NCI-H1436 treated with DMSO at 0.1 percent for 48 hours (cell line): ENCODE data around the gene SCO1.
"Not testable (repeated sequence)": the region's sequence is repeated elsewhere in the genome, so short reads cannot be mapped to it uniquely, and the experiment has no call there.

ENCODE experiments used
- DNase-seq: peaks from one replicate; lab custom pipeline; 2025; lab: John Stamatoyannopoulos, UW

Gene SCO1

DNA sequence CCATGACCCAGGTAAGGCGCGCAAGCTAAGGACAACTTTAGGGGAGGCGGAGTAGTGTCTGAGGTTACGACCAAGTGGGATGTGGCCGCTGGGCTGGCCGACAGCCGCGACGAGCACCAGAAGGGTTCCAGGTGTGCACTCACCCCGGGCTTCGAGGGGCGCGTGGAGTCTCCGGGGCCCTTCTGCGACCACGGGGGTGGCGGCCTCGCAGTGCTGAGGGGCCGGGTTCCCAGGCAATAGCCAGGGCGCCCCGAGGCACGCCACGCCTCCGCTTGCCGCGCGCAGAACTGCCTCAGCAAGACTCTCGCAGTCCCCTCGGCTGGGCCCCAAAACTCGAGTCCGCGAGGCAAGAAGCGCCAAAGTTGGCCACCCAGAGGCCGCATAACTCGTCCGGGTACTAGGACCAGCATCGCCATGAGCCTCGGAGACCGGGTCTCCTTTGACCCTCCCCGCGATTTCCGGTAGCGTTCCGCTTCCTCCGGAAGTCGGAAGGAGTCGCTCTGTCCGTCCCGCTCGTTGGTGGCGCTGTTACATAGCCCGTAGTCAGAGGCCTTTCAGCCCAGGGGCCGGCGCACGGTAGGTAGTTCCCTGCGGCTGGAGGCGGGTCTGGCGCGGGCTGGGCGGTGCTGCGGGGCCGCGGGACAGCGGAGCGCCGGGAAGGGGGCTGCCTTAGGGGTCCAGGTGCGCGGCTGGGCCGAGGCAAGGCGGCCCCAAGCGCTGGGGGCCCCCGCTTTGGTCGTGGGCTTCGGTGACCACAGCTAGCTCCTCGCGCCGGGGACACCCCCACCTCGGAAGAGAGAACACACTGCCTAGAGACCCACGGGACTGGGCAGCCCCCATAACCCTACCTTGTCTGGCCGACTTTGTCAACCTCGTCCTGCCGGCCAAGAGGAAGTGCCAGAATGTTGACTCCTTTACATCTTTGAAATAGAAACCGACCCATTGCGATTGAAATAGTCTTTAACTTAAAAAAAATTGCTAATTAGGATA, at the start of gene SCO1, which contains the start of gene ADPRM:
SCO1 (minus strand) TSS at position 442 of the 990 bp plus-strand sequence; CDS start at position 416, 26 bp downstream.
ADPRM (plus strand) TSS at position 503 of the 990 bp plus-strand sequence. CDS start 7,333 bp downstream, outside the sequence.
- DNase-seq, result peak; percentile 49

DNA sequence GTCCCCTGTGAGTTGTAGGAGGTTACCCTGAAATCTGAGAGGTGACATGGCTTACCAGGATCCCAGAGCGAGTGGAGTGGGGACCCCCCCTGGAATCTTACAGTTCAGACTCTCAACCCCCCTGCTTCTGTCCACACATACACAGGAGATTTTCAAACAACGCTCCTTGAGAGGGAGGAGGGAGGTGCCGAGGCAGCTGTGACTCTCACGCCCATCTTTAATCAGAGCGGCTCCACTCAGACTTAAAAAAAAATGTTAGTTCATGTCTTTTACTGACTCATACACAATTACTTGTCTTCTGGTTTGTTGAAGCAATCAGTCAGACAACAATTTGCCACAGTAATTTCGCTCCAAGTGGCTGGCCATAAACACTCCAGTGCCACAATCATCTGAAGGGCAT, 47.9 kb upstream of the SCO1 start:
- DNase-seq, result no peak

DNA sequence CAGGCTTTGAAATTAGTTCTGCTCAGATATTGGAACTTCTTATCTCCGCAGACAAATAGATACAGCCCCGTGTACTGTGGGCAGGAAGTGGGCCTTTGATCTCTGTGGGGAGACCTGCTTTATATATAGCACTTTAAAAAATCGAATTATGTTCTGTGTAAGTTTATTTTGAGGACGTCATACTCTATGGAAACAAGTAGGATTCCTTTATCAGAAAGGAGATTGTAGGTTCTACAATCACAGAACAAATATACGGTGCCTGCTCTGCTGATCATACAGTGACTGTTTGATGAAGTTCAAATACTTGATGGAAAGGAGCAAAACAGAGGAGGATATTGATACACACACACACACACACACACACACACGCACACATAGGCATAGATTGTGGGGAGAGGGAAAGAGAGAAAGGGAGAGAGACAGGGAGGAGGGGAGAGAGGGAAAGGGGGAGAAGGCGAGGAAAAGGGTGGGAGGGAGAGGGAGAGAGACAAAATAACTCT, 47.2 kb upstream of the SCO1 start:
- DNase-seq, result no peak

DNA sequence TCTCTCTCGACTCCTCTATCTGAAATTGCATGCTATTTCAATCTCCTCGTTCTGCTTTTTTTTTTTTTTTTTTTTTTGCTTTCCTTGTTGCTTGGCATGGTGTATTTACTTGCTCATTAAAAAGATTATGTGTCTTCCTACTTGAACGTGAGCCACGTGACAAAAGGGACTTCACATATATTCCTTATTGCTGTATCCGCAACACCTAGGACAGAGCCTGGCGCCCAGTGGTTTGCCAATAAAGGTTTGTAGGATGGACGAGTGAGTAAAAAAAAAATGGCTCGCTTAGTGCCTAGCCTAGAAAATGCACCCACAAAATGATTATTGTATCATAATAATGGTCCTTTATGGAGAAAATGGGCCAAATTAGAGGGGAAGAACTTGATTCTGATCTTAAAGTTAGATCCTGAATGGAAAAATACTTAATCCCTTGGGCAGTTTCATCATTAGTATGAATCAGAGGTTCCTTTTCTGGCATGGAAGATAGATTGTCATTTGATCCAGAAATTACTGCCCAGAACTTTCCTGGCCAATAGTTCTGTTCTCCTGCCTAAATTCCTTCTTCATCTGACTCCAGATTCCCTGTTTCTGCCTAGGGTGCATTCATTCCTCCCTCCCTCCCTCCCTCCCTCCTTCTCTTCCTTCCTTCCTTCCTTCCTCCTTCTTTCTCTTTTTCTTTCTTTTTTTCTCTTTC, 46.1 kb upstream of the SCO1 start:
- DNase-seq, result no peak

DNA sequence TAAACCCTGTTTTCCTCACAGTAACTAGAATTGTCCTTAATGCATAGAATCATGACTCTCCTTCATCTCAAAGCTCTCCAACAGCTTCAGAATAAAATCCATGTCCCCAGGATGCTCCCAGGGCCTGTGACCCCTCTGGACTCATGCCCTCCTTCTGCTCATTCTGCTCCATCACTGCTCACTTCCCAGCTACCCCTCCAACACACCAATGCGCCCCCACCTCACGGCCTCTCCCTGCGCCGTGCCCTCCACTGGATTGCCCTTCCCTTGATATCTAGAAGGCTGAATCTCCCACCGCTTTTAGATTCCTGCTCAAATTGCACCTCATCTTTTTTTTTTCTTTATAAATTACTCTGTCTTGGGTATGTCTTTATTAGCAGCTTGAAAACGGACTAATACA, 45.1 kb upstream of the SCO1 start:
- no peak for DNase-seq

DNA sequence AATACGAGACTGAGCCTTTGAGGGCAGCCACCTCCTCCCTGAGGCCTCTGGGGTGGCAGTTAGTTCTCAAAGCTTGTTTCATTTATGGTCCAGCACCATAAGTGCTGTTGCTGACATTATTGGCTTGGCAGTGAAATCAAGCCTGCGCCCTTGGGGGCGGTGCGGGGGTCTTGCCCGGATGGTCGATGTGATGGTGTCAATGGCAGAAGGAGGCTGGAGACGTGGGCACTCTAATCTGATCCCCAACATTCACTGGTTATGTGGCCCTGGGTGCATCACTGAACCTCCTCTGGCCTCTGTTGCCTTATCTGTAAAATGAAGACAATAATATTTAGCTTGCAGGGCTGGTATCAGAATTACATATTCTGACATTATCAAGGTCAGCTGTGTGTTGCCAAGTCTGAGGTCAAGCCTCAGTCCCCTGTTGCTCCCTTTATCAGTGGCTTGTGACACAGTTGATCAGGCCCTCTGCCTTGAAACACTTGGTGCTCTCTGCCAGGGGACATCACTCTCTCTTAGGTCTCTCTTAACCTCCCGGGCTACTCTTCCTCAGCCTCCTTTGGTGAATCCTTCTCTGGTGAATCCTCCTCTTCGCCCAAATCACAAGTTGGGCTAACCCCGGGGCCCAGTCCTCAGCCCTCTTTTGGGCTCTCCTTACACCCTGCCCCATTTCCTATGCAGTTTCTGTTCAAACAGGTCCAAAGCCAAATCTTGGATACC, 44.2 kb upstream of the SCO1 start:
- DNase-seq, result no peak

DNA sequence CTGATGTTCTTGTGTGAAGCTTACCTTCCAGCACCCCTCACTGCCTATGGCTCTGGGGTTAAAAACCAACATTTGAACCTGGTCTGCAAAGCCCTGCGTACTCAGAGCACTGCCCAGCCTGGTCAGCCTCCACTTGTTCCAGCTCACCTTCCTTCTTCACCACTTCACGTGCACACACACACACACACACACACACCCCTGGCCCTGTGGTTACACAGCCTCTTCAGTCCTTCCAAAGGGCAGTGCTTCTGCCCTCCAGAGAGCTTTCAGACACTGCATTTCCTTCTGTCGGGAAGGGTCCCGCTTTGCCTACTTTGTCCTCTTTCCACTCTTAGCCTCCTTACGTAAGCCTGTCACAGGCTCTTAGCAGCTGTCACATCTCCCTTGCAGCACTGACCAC, 42.1 kb upstream of the SCO1 start:
- DNase-seq, result no peak

DNA sequence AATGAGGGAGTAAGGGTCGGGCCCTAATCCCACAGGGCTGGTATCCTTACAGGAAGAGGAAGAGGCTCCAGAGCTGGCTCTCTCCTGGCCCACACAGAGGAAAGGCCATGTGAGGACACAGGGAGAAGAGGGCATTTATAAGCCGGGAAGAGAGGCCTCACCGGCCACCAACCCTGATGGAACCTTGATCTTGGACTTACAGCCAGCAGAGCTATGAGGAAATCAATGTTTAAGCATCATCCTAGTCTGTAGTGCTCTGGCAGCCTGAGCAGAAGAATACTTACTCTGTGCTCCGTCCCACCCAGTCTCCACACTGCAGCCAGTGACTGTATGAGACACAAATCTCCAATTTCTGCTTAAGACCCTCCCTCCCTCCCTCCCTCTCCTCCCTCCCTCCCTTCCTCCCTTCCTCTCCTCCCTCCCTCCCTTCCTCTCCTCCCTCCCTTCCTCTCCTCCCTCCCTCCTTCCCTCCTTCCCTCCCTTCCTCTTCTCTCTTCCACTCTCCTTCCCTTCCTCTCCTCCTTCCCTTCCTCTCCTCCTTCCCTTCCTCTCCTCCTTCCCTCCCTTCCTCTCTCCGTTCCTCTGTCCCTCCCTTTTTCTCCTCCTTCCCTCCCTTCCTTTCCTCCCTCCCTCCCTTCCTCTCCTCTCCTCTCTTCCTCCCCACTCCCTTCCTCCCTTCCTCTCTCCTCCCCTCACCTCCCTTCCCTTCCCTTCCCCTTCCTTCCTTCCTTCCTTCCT, 41.4 kb upstream of the SCO1 start:
- DNase-seq, result no peak

DNA sequence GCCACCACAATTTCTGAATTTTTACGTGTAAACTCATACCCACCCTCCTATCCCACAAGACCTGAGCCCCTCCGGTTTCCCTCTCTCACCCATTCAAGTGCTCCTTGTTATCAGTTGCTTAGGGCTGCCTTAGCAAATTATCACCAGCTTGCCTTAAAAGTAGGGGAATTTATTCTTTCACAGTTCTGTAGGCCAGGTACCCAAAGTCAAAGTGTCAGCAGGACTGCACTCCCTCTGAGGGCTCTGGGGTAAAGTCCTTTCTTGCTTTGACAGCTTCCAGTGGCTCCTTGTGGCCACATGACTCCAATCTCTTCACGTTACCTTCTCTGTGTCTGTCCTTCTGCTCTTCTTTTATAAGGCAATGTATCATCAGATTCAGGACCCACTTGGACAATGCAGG, 40.4 kb upstream of the SCO1 start:
- no peak for DNase-seq

DNA sequence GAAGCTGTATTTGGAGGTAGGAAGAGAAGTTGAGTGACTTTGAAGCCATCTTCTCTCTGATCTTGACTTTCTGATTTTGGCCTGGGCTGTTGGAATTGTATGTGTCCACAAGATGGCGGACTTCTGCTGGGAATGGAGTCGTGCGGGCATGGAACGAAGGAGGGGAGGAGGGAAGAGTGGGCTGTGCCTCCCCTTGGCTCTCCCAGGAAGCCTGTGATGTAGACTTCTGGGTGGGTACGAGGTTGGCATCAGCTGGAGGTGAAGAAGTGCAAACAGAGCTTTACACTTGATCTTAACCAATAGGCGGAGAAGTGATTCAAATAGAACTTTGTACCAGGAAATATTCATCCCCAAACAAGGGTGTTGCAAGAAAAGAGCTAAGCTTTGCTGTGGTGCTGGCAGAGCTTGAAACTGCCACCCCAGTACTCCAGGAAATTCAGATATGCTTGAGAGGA, 39.9 kb upstream of the SCO1 start:
- DNase-seq, result no peak

DNA sequence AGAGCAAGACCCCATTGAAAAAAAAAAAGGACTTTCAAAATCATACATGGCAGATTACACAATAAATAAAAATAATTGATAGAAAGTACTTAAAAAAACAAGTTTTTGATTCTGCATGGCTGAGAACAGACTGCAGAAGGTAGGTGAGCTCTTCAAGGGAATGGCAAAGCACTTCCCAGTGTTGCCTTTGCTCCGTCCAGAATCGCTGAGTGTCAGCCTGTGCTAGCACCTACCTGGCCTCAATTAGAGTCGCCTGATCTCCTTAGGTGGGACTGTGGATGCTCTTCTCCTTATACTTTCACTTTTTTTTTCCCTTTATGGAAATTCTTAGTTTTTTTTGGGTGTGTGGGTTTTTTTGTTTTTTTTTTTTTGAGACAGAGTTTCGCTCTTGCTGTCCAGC, 38.5 kb upstream of the SCO1 start:
- DNase-seq, result no peak

DNA sequence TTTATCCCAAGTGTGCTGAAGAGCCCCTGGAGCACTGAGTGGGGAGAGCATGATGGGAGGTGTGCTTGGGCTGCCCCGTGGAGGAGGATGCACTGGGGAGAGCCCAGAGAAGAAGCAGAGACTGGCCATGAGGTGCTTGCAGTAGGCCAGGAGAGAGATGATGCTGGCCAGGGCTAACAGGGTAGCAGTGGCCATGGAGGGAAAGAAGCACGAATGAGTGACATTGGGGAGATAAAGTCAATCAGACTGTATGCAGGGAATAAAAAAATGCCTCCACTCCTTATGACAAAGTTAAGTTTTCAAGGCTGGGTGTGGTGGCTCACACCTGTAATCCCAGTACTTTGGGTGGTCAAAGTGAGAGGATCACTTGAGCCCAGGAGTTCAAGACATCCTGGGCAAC, 37.9 kb upstream of the SCO1 start:
- no peak for DNase-seq

DNA sequence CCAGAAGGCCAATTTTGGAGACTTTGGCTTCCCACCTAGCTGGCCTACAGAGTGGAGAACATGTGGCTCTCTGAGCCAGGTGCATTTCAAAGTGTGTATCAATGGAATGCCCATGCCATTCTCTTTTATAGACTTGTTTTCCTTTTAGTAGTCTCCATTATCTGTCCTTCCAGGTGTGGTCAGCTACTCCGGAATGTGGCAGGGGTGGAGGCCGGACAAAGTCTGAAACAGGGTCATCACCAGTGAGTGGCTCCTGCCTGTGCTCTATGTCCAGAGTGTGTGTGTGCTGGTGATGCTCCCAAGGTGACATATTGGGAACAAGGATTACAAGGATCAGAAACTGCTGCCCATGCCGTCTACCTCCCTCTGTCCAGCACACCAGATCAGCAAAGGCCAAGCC, 36.3 kb upstream of the SCO1 start:
- DNase-seq, result no peak

DNA sequence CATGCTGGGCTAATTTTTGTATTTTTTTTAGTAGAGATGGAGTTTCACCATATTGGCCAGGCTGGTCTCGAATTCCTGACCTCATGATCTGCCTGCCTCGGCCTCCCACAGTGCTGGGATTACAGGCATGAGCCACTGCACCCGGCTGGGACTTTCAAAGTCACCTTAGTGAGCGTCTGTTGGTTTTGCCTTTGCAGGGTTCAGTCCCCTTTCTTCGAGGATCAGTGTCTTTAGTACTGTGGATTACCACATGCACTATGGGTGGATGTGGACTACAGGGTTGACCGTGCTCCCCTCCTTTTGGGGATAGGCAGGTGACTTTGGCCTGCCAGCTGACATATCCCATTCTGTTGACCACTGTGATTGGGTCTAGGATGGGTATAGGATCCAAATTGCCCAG, 34.8 kb upstream of the SCO1 start:
- DNase-seq, result not testable (repeated sequence)

DNA sequence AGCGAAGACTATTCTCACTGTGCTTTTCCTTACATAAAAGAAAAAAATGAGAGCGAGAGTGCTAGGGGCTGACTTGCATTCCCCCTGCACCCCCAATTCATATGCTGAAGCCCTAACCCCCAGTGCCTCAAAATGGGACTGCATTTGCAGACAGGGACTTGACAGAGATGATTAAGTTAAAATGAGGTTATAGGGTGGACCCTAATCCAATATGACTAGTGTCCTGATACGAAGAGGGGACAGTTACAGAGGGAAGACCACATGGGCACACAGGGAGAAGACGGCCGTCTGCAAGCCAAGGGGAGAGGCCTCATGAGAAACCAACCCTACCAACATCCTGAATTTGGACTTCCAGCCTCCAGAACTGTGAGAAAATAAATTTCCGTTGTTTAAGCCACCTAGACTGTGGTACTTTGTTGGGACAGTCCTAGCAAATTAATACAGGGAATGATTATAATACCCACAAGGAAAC, 34.1 kb upstream of the SCO1 start:
- DNase-seq, result no peak

DNA sequence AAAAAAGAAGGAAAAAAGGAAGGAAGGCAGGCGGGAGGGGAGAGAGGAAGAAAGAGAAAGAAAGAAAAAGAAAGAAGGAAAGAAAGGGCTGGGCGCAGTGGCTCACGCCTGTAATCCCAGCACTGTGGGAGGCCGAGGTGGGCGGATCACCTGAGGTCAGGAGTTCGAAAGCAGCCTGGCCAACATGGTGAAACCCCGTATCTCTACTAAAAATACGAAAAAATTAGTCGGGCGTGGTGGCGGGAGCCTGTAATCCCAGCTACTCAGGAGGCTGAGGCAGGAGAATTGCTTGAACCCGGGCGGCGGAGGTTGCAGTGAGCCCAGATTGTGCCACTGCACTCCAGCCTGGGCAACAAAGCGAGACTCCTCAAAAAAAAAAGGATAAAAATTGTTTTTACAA, 32.9 kb upstream of the SCO1 start:
- DNase-seq, result not testable (repeated sequence)

DNA sequence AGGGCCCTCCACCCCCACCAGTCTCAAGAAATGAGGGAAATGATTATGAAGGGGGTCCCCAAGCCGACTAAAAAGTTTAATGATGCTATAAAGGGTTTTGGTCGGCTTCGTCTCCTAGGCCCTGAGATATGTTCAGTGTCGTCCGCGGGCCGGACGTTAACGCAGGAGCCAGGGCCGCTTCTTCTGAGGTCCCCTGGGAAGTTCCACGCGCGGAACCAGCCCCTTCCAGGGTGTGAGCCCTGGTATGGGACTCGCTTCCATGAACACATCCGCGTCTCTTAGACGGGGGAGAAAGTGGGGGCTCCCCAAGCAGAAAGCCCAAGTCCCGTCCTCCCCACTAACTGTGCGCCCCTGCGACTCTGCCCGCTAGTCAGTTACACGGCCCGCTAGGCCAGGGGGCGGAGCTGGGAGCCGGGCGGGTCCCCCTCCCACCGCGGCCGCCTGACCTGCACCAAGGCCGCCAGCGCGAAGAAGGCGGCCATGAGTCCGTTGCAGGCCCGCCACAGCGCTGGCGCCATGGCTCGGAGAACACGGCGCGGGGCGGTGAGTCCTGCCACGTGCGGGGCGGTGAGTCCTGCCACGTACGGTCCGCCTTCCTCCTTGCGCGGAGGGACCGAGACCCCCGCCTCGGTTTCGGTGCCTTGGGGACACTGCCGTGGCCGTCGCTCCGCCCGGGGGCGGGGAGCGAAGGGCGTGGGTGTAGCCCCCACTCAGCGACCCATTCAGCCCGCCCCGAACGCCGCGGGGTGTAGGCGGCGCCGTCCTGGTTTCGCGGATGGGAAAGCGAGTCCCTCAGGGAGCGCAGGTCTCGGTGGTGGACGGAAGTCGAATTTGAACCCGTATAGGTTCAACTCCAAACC, 32.2 kb upstream of the SCO1 start, which contains the start of gene TMEM220:
TMEM220 (minus strand) TSS at position 690 of the 860 bp plus-strand sequence; CDS start at position 518, 172 bp downstream.
- no peak for DNase-seq

DNA sequence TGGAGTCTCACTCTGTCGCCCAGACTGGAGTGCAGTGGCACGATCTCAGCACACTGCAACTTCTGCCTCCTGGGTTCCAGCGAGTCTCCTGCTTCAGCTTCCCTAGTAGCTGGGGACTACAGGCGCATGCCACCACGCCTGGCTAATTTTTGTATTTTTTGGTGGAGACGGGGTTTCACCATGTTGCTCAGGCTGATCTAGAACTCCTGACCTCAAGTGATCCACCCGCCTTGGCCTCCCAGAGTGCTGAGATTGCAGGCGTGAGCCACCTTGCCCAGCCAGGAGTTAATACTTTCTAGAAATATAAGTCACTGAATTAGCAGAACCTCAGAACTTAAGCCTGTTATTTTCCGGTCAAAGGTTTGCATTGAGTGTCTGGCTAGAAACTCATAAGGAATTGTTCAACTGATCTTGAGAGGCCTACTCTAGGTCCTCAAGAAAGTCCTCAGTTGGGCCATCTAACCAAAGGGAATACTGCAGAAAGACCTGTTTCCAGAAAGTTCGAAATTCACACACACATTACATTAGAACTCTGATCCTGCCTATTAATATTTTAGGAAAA, 31.1 kb upstream of the SCO1 start:
- no peak for DNase-seq

DNA sequence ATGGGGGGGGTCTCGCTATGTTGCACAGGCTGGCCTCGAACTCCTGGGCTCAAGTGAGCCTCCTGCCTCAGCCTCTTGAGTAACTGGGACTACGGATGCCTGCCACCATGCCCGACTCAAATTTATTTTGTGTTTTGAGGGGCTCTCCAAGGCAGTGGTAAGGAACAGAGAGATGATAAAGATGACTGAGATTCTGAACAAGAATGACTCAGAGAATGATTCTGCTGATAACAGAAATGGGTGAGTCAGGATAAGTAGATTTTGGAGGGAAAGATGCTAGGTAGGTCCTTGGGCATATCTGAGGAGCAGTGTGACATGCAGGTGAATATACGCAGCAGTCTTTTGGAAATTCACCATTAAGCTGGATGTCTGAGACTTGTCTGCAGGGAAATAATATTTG, 29.9 kb upstream of the SCO1 start:
- DNase-seq, result no peak

DNA sequence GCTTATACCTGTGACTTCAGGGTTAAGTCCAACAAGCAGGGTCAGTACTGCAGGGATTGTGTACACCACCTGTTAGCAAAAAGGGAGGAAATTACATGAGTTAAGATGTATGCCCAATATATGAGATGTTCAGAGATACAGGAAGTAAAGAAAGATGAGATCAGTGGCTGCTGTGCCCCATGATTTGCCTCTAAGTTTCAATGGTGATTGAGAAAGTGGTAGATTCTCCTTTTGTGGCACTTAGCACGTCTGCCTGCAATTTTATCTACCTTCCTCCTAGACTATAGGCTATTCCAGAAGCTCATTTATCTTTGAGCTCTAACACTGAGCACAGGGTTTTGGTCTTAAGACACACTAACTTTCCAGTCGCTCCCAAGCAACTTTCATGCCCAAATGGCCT, 28.9 kb upstream of the SCO1 start:
- no peak for DNase-seq
